NB4 (cell line): ENCODE results near the gene OR2T1.
"Not testable (repeated sequence)": the region's sequence is repeated elsewhere in the genome, so short reads cannot be mapped to it uniquely, and the experiment has no call there.

ENCODE experiments used
- MAX ChIP-seq: IDR thresholded peaks from 2 replicates; pipeline ENCODE4 v1.6.1; 2011; ENCODE audit warnings: low read depth, low read length
- MYC ChIP-seq: IDR thresholded peaks from 2 replicates; pipeline ENCODE4 v1.6.1; 2011; ENCODE audit warnings: low read depth, low read length
- POLR2A ChIP-seq: IDR thresholded peaks from 2 replicates; pipeline ENCODE4 v1.6.1; 2011; ENCODE audit warnings: mild to moderate bottlenecking; ENCODE audit not compliant: insufficient read length; ENCODE audit errors: extremely low read depth
- TF ChIP-seq, protein P1 (sequence below): IDR thresholded peaks from one replicate; pipeline ENCODE4 v1.5.1; 2012; ENCODE audit warnings: low read depth, low read length

- TF ChIP-seq, protein P1, sequence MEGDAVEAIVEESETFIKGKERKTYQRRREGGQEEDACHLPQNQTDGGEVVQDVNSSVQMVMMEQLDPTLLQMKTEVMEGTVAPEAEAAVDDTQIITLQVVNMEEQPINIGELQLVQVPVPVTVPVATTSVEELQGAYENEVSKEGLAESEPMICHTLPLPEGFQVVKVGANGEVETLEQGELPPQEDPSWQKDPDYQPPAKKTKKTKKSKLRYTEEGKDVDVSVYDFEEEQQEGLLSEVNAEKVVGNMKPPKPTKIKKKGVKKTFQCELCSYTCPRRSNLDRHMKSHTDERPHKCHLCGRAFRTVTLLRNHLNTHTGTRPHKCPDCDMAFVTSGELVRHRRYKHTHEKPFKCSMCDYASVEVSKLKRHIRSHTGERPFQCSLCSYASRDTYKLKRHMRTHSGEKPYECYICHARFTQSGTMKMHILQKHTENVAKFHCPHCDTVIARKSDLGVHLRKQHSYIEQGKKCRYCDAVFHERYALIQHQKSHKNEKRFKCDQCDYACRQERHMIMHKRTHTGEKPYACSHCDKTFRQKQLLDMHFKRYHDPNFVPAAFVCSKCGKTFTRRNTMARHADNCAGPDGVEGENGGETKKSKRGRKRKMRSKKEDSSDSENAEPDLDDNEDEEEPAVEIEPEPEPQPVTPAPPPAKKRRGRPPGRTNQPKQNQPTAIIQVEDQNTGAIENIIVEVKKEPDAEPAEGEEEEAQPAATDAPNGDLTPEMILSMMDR, result not testable (repeated sequence)
- not testable (repeated sequence) for TF ChIP-seq MAX, POLR2A, MYC
These were observed 41.8 kb downstream of the OR2T1 start for GRCh38 chr1:248444603-248445002.
